Adipocyte (in vitro differentiated cells): Measurements from ENCODE around the gene RNF144A.
A peak's percentile ranks its signal among the peaks of the same experiment; 100 is the strongest.

ENCODE experiments used
- DNase-seq: peaks from one replicate; pipeline ENCODE4 v3.0.0-alpha.2; 2015; ENCODE audit warnings: low read depth
- H3K27me3 ChIP-seq: replicated peaks from 2 replicates; pipeline ENCODE4 v1.7.0; 2013; ENCODE audit warnings: mild to moderate bottlenecking, low read length, moderate library complexity; ENCODE audit not compliant: control insufficient read depth, insufficient read depth
- H3K36me3 ChIP-seq: 2 replicates; pipeline ENCODE4 v1.7.0; 2013; ENCODE audit warnings: low read length, mild to moderate bottlenecking, moderate library complexity; ENCODE audit not compliant: control insufficient read depth, insufficient read depth, severe bottlenecking
- H3K4me1 ChIP-seq: 2 replicates; pipeline ENCODE4 v1.7.0; 2013; ENCODE audit warnings: mild to moderate bottlenecking, low read length, moderate library complexity; ENCODE audit not compliant: control insufficient read depth, insufficient read depth
- H3K4me3 ChIP-seq: 2 replicates; pipeline ENCODE4 v1.7.0; 2013; ENCODE audit warnings: mild to moderate bottlenecking, low read length, moderate library complexity
- H3K9ac ChIP-seq: 2 replicates; pipeline ENCODE4 v1.7.0; 2013; ENCODE audit warnings: mild to moderate bottlenecking, low read length, moderate library complexity
- H3K9me3 ChIP-seq: 2 replicates; pipeline ENCODE4 v1.7.0; 2013; ENCODE audit warnings: mild to moderate bottlenecking, low read length, moderate library complexity; ENCODE audit not compliant: control insufficient read depth

The RNF144A gene

GRCh38 chr2:7014174-7014640 lies 97.0 kb downstream of the RNF144A start:
- Histone ChIP-seq H3K4me3 (no peak overlapping the region), H3K4me1 (peaks cover 36% of the 10 kb centered on the region), H3K9ac (no peak overlapping the region), H3K9me3 (no peaks in the 10 kb centered on the region), H3K27me3 (no peaks in the 10 kb centered on the region), H3K36me3 (no peaks in the 10 kb centered on the region)
- DNase-seq: peak; percentile 36

DNA sequence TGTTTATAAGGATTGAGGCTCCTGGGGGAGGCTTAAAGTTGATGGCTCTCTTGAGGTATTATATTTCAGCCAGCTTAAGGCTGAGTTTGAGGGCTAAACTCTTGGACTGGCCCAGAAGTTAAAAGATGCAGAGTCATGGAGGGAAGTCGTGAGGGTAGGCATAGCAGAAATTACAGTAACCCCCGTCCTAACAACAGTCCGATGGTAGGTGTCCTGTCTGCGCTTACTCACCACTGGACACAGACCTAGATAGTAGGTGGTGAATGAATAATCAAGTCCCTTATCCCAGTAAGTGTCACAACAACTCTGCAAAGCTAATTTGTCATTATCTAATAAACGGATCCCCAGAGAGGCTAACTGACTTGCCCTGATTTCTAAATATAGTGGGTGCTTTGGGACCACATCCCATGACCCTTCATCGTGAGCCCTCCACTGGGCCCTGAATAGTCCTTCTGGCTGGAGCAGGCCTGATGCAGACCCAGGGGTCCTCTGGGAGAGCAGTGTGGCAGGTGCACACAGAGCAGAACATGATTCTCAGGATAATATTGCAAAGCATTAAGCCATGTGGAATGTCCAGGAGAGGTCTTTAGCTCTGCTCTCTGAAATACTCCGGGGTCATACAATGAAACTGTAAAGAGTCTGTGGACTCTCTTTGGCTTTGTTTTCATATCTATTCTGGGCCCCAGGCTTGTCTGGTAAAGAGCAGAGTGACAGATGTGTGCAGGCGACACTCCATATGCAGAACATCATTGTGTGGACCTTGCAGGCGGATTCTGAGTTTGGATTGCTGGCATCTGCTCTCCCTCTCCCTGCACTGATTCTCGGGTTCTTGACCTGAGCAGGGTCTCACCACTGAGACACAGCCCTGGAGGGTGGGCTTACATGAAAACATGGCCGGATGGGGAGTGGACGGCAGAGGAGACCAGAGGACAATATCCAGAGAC lies 98.1 kb downstream of the RNF144A start:
- Histone ChIP-seq H3K4me3 (no peak overlapping the region), H3K9me3 (no peaks in the 10 kb centered on the region), H3K9ac (no peak overlapping the region), H3K4me1 (peaks cover 28% of the 10 kb centered on the region), H3K36me3 (no peaks in the 10 kb centered on the region), H3K27me3 (no peaks in the 10 kb centered on the region)
- DNase-seq: peak; percentile 25

DNA sequence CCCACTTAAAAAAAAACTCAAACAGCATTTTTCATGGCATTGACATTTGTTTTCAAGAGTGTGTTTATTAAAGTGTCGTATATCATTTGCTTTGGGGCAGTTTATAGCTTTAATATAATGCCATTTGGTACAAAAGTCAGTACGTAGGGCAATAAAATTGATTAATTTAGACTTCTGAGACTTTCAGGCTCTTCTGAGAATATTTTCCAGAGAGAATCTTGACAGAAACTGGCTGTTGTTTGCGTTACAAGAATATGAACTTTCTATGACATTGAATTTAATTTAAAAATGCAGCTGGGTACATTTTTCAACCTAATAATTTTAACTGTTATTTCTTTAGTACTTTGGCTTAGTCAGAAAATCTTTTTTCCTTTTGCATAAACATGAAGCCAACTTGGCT lies 98.9 kb downstream of the RNF144A start:
- Histone ChIP-seq H3K9ac (no peak overlapping the region), H3K36me3 (no peaks in the 10 kb centered on the region), H3K9me3 (no peaks in the 10 kb centered on the region), H3K4me1 (peaks cover 20% of the 10 kb centered on the region), H3K4me3 (no peak overlapping the region), H3K27me3 (no peaks in the 10 kb centered on the region)
- no peak for DNase-seq

- Histone ChIP-seq H3K9ac (no peak overlapping the region), H3K4me3 (no peak overlapping the region), H3K36me3 (no peaks in the 10 kb centered on the region), H3K9me3 (no peaks in the 10 kb centered on the region), H3K27me3 (no peaks in the 10 kb centered on the region), H3K4me1 (peaks cover 16% of the 10 kb centered on the region)
- DNase-seq: no peak
Measured at GRCh38 chr2:7016601-7017211, 99.5 kb downstream of the RNF144A start.

DNA sequence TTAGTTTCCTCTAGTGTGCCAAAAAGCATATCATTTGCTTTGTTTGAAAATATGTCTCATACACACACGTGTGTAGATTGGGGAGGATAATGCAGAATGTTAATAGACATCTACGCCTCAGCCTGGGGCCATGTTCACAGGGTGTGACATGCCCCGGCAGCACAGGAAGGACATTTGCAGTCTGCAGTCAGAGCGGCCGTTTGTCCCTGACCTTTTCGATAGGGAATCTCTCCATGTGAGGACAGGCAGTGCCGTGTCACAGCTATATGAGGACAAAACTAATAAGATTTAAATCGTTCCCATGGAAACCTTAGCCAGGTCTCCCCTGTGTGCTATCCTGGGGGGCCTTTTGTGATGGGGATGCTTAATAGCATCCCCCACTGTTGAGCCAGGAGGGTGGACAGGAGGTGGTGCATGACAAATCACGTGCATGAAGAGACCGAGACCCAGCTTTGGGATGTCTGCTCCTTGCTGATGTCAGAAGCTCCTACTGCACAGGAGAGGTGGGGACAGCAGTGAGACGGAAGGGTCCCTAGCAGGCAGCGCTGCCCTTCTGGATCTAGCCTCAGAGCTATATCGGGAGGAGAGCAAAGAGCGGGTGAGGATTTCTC lies 100.6 kb downstream of the RNF144A start:
- no peaks in the 10 kb centered on the region for H3K9me3 ChIP-seq
- no peaks in the 10 kb centered on the region for H3K36me3 ChIP-seq

DNA sequence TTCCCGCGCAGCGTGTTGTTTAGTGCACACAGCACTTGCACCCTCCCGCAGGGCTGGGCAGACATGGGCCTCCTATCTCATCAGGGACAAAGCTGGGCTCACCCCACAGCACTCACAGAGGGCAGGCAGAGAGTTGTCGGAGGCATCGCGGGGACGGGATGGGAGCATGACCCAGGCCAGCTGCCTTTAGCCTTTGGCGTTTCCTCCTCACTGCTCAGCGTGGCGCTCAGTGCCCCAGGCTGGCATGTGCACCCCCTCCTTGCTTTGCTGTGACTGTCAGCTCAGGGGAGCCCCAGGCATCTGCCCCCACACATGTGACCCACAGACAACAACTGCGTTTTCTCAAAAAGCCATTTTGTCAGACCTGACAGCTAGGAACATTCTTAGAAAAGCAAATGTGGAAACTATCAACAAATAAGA lies 101.1 kb downstream of the RNF144A start:
- Histone ChIP-seq H3K36me3 (no peaks in the 10 kb centered on the region), H3K4me1 (peaks cover 31% of the 10 kb centered on the region), H3K27me3 (no peaks in the 10 kb centered on the region), H3K9me3 (no peaks in the 10 kb centered on the region), H3K4me3 (no peak overlapping the region), H3K9ac (no peak overlapping the region)
- DNase-seq: no peak

More for the DNA sequence above, 100.6 kb downstream of the RNF144A start:
- Histone ChIP-seq H3K9ac (no peak overlapping the region), H3K4me3 (no peak overlapping the region), H3K27me3 (no peaks in the 10 kb centered on the region), H3K4me1 (peaks cover 26% of the 10 kb centered on the region)
- no peak for DNase-seq

DNA sequence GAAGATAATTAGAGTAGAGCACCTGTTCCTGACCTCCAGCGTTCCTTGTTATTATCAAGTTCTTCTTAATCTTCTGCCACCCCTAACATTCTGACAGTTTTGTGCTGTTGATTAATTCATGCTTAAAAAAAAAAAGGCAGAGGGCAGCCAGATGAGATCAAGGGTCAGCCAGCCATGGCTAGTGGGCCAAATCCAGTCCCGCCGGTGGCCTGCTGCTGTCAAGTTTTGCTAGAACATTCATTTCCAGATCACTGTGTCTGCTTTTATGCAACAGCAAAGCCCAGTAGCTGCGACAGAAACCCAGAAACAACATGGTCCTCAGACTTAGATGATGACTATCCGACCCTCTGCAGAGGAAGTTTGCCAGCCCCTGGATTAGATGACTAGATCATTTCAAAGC lies 101.6 kb downstream of the RNF144A start:
- no peaks in the 10 kb centered on the region for H3K9me3 ChIP-seq
- no peaks in the 10 kb centered on the region for H3K27me3 ChIP-seq
- no peak overlapping the region for H3K9ac ChIP-seq
- no peak for DNase-seq
- H3K4me1 ChIP-seq: peaks cover 36% of the 10 kb centered on the region
- no peaks in the 10 kb centered on the region for H3K36me3 ChIP-seq
- H3K4me3 ChIP-seq: no peak overlapping the region

GRCh38 chr2:7019191-7019590 lies 102.0 kb downstream of the RNF144A start:
- H3K36me3 ChIP-seq: no peaks in the 10 kb centered on the region

GRCh38 chr2:7020059-7020458 lies 102.8 kb downstream of the RNF144A start:
- H3K27me3 ChIP-seq: no peaks in the 10 kb centered on the region
- H3K36me3 ChIP-seq: no peaks in the 10 kb centered on the region
- no peak for DNase-seq
- peaks cover 30% of the 10 kb centered on the region for H3K4me1 ChIP-seq
- no peak overlapping the region for H3K9ac ChIP-seq
- no peak overlapping the region for H3K4me3 ChIP-seq
- H3K9me3 ChIP-seq: no peaks in the 10 kb centered on the region

More at GRCh38 chr2:7019191-7019590, 102.0 kb downstream of the RNF144A start:
- no peaks in the 10 kb centered on the region for H3K27me3 ChIP-seq
- no peak overlapping the region for H3K4me3 ChIP-seq
- H3K9ac ChIP-seq: no peak overlapping the region
- no peaks in the 10 kb centered on the region for H3K9me3 ChIP-seq
- H3K4me1 ChIP-seq: peaks cover 37% of the 10 kb centered on the region
- DNase-seq: no peak

DNA sequence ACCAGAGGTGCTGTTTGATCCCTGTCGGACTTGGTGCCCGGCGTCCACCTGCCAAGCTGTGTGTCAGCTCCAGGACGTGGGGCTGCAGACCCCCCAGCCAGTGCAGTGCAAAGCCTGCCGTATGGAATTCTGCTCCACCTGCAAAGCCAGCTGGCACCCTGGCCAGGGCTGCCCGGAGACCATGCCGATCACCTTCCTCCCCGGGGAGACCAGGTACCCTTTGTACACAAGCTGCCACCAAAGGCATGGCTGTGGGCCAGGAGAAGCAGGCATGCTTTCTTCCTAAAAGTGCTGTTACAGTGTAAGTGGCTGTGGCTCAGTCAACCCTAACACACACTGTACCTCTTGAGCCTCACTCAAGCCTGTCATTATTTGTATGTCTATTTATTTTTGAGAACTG lies 103.3 kb downstream of the RNF144A start:
- Histone ChIP-seq H3K4me1 (peaks cover 26% of the 10 kb centered on the region), H3K9me3 (no peaks in the 10 kb centered on the region), H3K27me3 (no peaks in the 10 kb centered on the region), H3K4me3 (no peak overlapping the region), H3K9ac (no peak overlapping the region), H3K36me3 (no peaks in the 10 kb centered on the region)
- no peak for DNase-seq

GRCh38 chr2:7020939-7021470 lies 103.8 kb downstream of the RNF144A start:
- Histone ChIP-seq H3K9me3 (no peaks in the 10 kb centered on the region), H3K4me1 (peaks cover 25% of the 10 kb centered on the region), H3K9ac (no peak overlapping the region), H3K4me3 (no peak overlapping the region), H3K27me3 (no peaks in the 10 kb centered on the region), H3K36me3 (no peaks in the 10 kb centered on the region)
- DNase-seq: no peak
